GM21825 (cell line): ENCODE results near the gene CDC6.
A peak's percentile ranks its signal among the peaks of the same experiment; 100 is the strongest.

Experiments
- ATAC-seq: cut with Tn5 transposase; IDR thresholded peaks from one replicate; pipeline ENCODE4 v1.9.1; 2021; ENCODE audit warnings: mild to moderate bottlenecking, moderate library complexity; ENCODE audit not compliant: unreplicated experiment

Gene CDC6

GRCh38 chr17:40309949-40310510, 22.4 kb downstream of the CDC6 start:
- ATAC-seq = no peak

GRCh38 chr17:40310882-40311391, 23.3 kb downstream of the CDC6 start:
- no peak for ATAC-seq

- ATAC-seq = no peak
Measured at GRCh38 chr17:40311575-40311974, 23.9 kb downstream of the CDC6 start.

- no peak for ATAC-seq
Measured at GRCh38 chr17:40312131-40312731, 24.6 kb downstream of the CDC6 start.

- ATAC-seq = no peak
Measured at GRCh38 chr17:40312893-40313667, 25.4 kb downstream of the CDC6 start.

GRCh38 chr17:40313668-40314583, 26.2 kb downstream of the CDC6 start:
- no peak for ATAC-seq

- ATAC-seq = no peak
Measured at GRCh38 chr17:40314584-40314956, 26.9 kb downstream of the CDC6 start.

GRCh38 chr17:40315206-40315605, 27.5 kb downstream of the CDC6 start:
- no peak for ATAC-seq

GRCh38 chr17:40315678-40316570, 28.2 kb downstream of the CDC6 start:
- no peak for ATAC-seq

- no peak for ATAC-seq
Measured at GRCh38 chr17:40316571-40317344, 29.1 kb downstream of the CDC6 start.

- ATAC-seq = no peak
Measured at GRCh38 chr17:40317345-40317873, 29.7 kb downstream of the CDC6 start.

- ATAC-seq = peak; percentile 47
Measured at GRCh38 chr17:40317880-40318829, 30.5 kb downstream of the CDC6 start.

GRCh38 chr17:40318830-40319391, 31.2 kb downstream of the CDC6 start:
- no peak for ATAC-seq

GRCh38 chr17:40319651-40320540, 32.2 kb downstream of the CDC6 start:
- no peak for ATAC-seq

GRCh38 chr17:40320756-40321523, 33.3 kb downstream of the CDC6 start:
- ATAC-seq = no peak

- no peak for ATAC-seq
Measured at GRCh38 chr17:40321524-40321929, 33.8 kb downstream of the CDC6 start.
